K562 treated with DMSO at 1 percent for 24 hours (cell line): ENCODE results near the gene EGR2. TPM values are rescaled to one million over a fixed set of nuclear protein-coding genes. Genes with fewer than 3 reads are reported as not detected.

ENCODE experiments used
- total RNA-seq: library from RNA; unstranded; fragments of 300-600 nt; gene quantifications from 2 replicates; pipeline ENCODE4 v1.2.3, GENCODE V29; 2022; ENCODE audit warnings: low read depth; ENCODE audit not compliant: insufficient read depth

Gene EGR2
- total RNA-seq = 0.13 TPM in 1 of 2 replicates, not detected in the other

DNA sequence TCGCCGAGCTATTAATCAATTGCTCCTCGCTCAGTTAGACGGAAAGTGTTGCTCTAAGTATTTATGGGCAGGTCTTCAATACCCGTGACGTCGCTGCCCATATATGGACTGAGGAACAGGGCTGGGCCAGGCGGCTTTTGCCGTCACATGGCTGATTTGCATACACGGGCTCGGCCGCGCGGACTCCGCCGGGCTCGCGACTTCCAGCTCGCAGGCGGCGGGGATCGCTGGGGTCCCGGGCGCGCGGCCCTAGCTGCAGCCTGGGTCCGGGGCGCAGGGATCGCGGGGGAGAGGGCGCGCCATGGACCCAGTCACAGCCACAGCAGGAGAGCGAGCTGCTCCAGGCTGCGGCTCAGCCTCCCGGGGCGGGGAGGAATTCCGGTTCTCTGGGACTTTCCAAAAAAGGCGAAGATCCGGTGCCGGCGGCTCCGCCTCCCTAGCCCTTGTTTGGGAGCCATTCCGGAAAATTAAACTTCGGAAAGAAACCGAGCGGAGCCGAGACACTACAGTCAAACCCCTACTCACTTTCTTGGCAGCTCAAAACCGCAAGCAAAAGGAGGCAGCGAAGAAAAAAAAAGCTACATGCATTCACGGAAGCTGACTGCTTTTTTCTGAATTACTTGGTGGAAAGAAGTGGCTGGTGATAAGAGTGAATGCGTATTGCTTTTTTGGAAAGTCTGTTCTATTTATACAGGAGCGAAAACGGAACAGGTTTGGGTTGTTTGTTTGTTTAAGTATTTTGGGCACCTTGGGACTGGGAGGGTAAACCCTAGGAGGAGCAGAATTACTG lies at the start of gene EGR2:
TSS of gene EGR2 (minus strand) at position 36 of the 790 bp plus-strand sequence. CDS start 337 bp downstream, outside the sequence.

DNA sequence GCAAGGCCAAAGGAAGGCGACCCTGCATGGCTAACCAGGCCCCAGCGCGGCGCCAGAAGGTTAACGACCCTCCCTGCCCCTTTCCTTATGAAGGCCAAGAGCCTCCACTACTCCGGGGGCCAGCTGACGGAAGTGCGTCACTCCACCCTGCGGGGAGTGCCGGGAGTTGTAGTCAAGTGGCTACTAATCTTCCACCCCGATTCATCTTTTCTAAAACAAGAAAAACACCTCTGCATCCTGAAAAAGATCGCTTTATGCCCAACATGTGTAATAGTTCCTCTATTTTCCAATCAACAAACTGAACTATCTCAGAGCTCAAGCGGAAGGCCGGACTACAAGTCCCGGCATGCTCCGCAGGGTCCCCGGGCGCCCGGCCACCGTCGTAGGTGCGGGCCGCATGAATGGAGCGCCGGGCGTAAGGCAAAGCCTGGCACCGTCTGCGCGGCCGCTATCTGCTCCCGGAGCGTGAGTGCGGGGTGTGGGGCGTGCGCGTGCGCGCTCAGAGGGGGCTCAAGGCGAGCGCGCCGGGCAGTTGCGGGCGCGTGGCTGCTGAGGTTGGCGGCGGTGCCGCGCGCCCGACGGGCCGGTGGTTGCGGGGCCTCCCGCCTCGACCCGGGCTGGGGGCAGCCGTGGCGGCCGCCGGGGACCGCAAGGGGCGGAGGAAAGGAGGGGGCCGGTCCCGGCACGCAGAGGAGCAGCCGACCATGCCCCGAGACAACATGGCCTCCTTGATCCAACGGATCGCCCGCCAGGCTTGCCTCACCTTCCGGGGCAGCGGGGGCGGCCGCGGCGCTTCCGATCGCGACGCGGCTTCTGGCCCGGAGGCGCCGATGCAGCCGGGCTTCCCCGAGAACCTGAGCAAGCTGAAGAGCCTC lies 11.6 kb downstream of the EGR2 start, which contains the start of gene ADO:
TSS of gene ADO (plus strand) at position 365 of the 875 bp plus-strand sequence. CDS start at position 705, 340 bp downstream.

Other genes starting within 250 kb of the EGR2 start
- gene ADO, start 11.6 kb downstream of the EGR2 start, total RNA-seq = 23.7 and 24.9 TPM in 2 replicates